ENCODE results near the gene UBAC1.

DNA sequence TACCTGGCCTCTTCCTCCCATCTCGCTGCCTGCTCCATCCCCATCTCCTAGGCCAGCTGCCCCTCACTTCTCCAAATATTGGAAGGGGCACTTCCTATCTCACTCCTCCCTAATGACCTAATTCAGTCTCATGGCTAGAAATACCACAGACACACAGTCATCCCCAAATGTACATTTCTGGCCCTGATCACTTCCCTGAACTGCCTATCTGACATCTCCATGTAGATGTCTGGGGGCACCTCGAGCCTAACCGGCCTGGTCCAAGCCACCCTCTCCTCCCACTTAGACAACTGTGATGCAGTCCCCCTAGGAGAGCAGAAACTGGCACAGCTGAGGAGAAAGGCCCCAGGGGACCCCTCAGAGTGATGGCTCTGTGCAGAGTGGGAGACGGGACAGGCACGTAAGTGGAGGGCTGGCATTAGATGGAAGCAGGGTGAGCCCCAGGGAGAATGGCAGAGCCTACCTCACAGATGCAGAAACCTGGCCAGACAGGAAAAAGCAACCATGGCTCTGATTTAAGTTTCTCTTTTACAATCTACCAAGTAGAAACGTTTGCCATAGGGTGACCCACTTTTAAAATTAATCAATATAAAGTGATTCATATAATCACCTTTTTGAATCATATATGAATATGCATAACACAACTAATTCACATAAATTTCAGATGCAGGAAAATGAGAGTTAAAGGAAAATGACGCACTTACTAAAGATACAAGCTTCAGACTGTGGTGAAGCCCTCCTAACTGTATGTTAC lies 75.9 kb downstream of the UBAC1 start:
- TF ChIP-seq, protein P1, sequence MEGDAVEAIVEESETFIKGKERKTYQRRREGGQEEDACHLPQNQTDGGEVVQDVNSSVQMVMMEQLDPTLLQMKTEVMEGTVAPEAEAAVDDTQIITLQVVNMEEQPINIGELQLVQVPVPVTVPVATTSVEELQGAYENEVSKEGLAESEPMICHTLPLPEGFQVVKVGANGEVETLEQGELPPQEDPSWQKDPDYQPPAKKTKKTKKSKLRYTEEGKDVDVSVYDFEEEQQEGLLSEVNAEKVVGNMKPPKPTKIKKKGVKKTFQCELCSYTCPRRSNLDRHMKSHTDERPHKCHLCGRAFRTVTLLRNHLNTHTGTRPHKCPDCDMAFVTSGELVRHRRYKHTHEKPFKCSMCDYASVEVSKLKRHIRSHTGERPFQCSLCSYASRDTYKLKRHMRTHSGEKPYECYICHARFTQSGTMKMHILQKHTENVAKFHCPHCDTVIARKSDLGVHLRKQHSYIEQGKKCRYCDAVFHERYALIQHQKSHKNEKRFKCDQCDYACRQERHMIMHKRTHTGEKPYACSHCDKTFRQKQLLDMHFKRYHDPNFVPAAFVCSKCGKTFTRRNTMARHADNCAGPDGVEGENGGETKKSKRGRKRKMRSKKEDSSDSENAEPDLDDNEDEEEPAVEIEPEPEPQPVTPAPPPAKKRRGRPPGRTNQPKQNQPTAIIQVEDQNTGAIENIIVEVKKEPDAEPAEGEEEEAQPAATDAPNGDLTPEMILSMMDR (IDR thresholded peaks at IDR 0.05): no peak
- no peak for TF ChIP-seq POLR2A (IDR thresholded peaks at IDR 0.05)
- TF ChIP-seq EP300 (IDR thresholded peaks at IDR 0.05): no peak
